Smooth muscle cell (in vitro differentiated cells): ENCODE measurements around the gene CCDC83. TPM values are rescaled to one million over a fixed set of nuclear protein-coding genes. Genes with fewer than 3 reads are reported as not detected.
A peak's percentile ranks its signal among the peaks of the same experiment; 100 is the strongest.

Source experiments
- DNase-seq: peaks from one replicate; lab custom pipeline; 2025; ENCODE audit not compliant: unreplicated experiment; lab: John Stamatoyannopoulos, UW
- H2AFZ ChIP-seq: fragments of 200-600 bp; sonication (generic); 2 replicates; pipeline ENCODE4 v1.6.0; 2016; ENCODE audit warnings: antibody characterized with exemption, low read depth, mild to moderate bottlenecking
- H3F3A ChIP-seq: fragments of 200-600 bp; sonication (generic); 2 replicates; pipeline ENCODE4 v1.6.0; 2017; ENCODE audit warnings: antibody characterized with exemption, low read depth
- H3K27ac ChIP-seq: fragments of 200-600 bp; sonication (generic); 2 replicates; pipeline ENCODE4 v1.5.1; 2016; ENCODE audit warnings: low read depth, mild to moderate bottlenecking
- H3K27me3 ChIP-seq: fragments of 200-600 bp; sonication (generic); 2 replicates; pipeline ENCODE4 v1.6.1; 2016; ENCODE audit warnings: low read depth, mild to moderate bottlenecking
- H3K36me3 ChIP-seq: fragments of 200-600 bp; sonication (generic); 2 replicates; pipeline ENCODE4 v1.5.1; 2016; ENCODE audit warnings: low read depth
- H3K4me1 ChIP-seq: fragments of 200-600 bp; sonication (generic); 2 replicates; pipeline ENCODE4 v1.5.1; 2016; ENCODE audit warnings: low read depth
- H3K4me2 ChIP-seq: fragments of 200-600 bp; sonication (generic); 2 replicates; pipeline ENCODE4 v1.6.0; 2016; ENCODE audit warnings: mild to moderate bottlenecking
- H3K4me3 ChIP-seq: fragments of 200-600 bp; sonication (generic); 2 replicates; pipeline ENCODE4 v1.5.1; 2016; ENCODE audit warnings: mild to moderate bottlenecking
- H3K79me2 ChIP-seq: fragments of 200-600 bp; sonication (generic); 2 replicates; pipeline ENCODE4 v1.6.0; 2016; ENCODE audit warnings: low read depth, mild to moderate bottlenecking
- H3K9ac ChIP-seq: fragments of 200-600 bp; sonication (generic); 2 replicates; pipeline ENCODE4 v1.6.0; 2016; ENCODE audit warnings: low read depth
- H3K9me3 ChIP-seq: fragments of 200-600 bp; sonication (generic); replicated peaks from 2 replicates; pipeline ENCODE4 v1.5.1; 2016; ENCODE audit warnings: low read depth
- H4K20me1 ChIP-seq: fragments of 200-600 bp; sonication (generic); 2 replicates; pipeline ENCODE4 v1.6.0; 2016; ENCODE audit warnings: low read depth
- WGBS: methylation state at CpG from one replicate; pipeline ENCODE4 v1.1.7; 2016; ENCODE audit warnings: low lambda C conversion rate; 5-methylcytosine and 5-hydroxymethylcytosine counted together
- polyA plus RNA-seq: library from polyadenylated mRNA; unstranded; fragments of >200 nt; fragmentation: Nextera tagmentation; extraction: Ambion mirVana; gene quantifications from 2 replicates; pipeline ENCODE4 v1.2.1, GENCODE V29; 2016
- total RNA-seq: library from RNA; depleted of rRNA; stranded (reverse); fragments of >200 nt; gene quantifications from 2 replicates; pipeline ENCODE4 v1.2.3, GENCODE V29; 2014
- TF ChIP-seq, protein P1 (sequence below): fragments of 200-600 bp; sonication (generic); IDR thresholded peaks from 2 replicates; pipeline ENCODE4 v1.5.1; 2017; ENCODE audit warnings: borderline replicate concordance, mild to moderate bottlenecking, antibody characterized with exemption; ENCODE audit not compliant: insufficient read depth, poor library complexity, severe bottlenecking

The CCDC83 gene
- total and polyA plus RNA-seq, 2 experiments from 2014 or later = not detected

GRCh38 chr11:85811624-85812023, 43.6 kb upstream of the CCDC83 start:
- Histone ChIP-seq H3K27me3 (peaks cover 7% of the 10 kb centered on the region), H3K27ac (no peak overlapping the region), H3K36me3 (no peaks in the 10 kb centered on the region), H3K9me3 (no peaks in the 10 kb centered on the region), H3K4me3 (peak overlapping the region; percentile 64), H3K4me2 (peak overlapping the region; percentile 96), H4K20me1 (no peaks in the 10 kb centered on the region), H3F3A (no peaks in the 10 kb centered on the region), H3K4me1 (peaks cover 8% of the 10 kb centered on the region), H3K9ac (no peak overlapping the region), H2AFZ (peak overlapping the region; percentile 79), H3K79me2 (no peaks in the 10 kb centered on the region)
- WGBS = 68% methylated on average over 13 of the region's 13 CpGs
- TF ChIP-seq, protein P1, sequence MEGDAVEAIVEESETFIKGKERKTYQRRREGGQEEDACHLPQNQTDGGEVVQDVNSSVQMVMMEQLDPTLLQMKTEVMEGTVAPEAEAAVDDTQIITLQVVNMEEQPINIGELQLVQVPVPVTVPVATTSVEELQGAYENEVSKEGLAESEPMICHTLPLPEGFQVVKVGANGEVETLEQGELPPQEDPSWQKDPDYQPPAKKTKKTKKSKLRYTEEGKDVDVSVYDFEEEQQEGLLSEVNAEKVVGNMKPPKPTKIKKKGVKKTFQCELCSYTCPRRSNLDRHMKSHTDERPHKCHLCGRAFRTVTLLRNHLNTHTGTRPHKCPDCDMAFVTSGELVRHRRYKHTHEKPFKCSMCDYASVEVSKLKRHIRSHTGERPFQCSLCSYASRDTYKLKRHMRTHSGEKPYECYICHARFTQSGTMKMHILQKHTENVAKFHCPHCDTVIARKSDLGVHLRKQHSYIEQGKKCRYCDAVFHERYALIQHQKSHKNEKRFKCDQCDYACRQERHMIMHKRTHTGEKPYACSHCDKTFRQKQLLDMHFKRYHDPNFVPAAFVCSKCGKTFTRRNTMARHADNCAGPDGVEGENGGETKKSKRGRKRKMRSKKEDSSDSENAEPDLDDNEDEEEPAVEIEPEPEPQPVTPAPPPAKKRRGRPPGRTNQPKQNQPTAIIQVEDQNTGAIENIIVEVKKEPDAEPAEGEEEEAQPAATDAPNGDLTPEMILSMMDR = no peak
- no peak for DNase-seq

GRCh38 chr11:85813721-85814120, 41.5 kb upstream of the CCDC83 start:
- Histone ChIP-seq H3K9me3 (no peaks in the 10 kb centered on the region), H4K20me1 (no peaks in the 10 kb centered on the region), H3K4me2 (no peak overlapping the region), H3K4me1 (peaks cover 8% of the 10 kb centered on the region), H2AFZ (no peak overlapping the region), H3K4me3 (no peak overlapping the region), H3K79me2 (no peaks in the 10 kb centered on the region), H3F3A (no peaks in the 10 kb centered on the region), H3K27me3 (peaks cover 7% of the 10 kb centered on the region), H3K36me3 (no peaks in the 10 kb centered on the region), H3K27ac (no peak overlapping the region), H3K9ac (no peak overlapping the region)
- no peak for DNase-seq
- 86% methylated on average over 9 of the region's 9 CpGs for WGBS
- TF ChIP-seq, protein P1 = no peak

DNA sequence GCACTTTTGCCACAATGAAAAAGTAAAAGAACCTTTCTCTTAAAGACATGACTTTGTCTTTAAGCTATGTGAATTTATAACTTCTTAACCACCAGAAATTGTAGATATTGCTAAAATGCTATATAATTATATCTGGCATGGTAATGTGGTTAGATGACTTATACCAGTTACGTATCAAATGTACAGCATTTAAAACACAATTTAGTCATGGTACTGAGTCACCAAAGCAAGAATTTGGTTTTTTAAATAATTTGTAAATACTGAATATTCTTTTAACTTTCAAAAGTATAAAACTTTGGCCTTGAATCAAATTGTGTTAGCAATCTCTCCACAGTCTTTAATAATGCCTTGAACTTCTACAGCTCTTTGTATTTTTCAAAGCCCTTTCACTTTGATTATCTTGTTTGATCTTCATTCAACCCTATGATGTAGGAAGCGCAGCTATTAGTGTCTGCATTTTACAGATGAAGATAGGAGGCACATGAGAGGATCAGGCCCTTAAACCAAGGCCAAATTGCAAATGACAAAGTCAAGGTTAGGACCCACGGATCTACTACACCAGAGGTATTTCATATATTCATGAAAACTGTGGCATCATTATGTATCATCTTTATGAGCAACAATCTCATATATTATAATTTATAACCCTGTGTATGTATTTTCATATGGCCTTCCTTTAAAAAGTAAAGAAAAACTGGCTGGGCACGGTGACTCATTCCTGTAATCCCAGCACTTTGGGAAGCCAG, 39.8 kb upstream of the CCDC83 start:
- H3K36me3 ChIP-seq = no peaks in the 10 kb centered on the region
- no peak overlapping the region for H3K4me3 ChIP-seq
- no peaks in the 10 kb centered on the region for H3F3A ChIP-seq
- TF ChIP-seq, protein P1 = no peak
- peak overlapping the region; percentile 71 for H3K27ac ChIP-seq
- H4K20me1 ChIP-seq = no peaks in the 10 kb centered on the region
- peak overlapping the region; percentile 25 for H3K9ac ChIP-seq
- no peaks in the 10 kb centered on the region for H3K9me3 ChIP-seq
- 60% methylated on average over 4 of the region's 4 CpGs for WGBS
- peaks cover 4% of the 10 kb centered on the region for H3K4me1 ChIP-seq
- DNase-seq = no peak
- peaks cover 7% of the 10 kb centered on the region for H3K27me3 ChIP-seq
- no peaks in the 10 kb centered on the region for H3K79me2 ChIP-seq
- peak overlapping the region; percentile 11 for H3K4me2 ChIP-seq
- no peak overlapping the region for H2AFZ ChIP-seq

DNA sequence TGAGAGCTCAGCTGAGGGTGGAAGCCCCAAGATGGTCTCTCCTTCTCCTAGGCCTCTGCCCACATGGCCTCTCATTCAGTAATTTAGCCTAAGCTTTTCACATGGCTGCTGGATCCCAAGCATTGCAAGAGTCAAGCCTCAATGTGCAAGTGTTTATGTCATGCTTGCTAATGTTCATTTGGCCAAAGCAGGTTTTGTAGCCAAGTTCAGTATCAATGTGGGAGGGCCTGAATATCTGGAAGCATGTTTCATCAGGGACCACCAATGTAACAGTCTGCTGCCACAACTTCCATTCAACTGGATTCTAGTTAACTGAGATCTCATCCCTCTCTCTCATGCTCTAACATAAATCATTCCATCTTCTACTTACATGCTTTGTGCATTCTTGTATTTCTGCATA, 35.7 kb upstream of the CCDC83 start:
- no peaks in the 10 kb centered on the region for H3K9me3 ChIP-seq
- no peak overlapping the region for H2AFZ ChIP-seq
- no peak overlapping the region for H3K4me2 ChIP-seq

More for the DNA sequence above, 35.7 kb upstream of the CCDC83 start:
- no peaks in the 10 kb centered on the region for H3K36me3 ChIP-seq
- H3K4me3 ChIP-seq = no peak overlapping the region
- no peaks in the 10 kb centered on the region for H3K79me2 ChIP-seq
- H3K4me1 ChIP-seq = no peaks in the 10 kb centered on the region
- DNase-seq = no peak
- no peaks in the 10 kb centered on the region for H4K20me1 ChIP-seq
- H3F3A ChIP-seq = no peaks in the 10 kb centered on the region
- TF ChIP-seq, protein P1 = no peak
- no peaks in the 10 kb centered on the region for H3K27me3 ChIP-seq
- H3K9ac ChIP-seq = no peak overlapping the region
- H3K27ac ChIP-seq = no peak overlapping the region
